ENCODE data around the gene MON2. TPM values are rescaled to one million over a fixed set of nuclear protein-coding genes. Genes with fewer than 3 reads are reported as not detected.

The MON2 gene
- total and polyA plus RNA-seq, 2 of the 8 experiments (the other 6 are each of a cell fraction or from before 2014, with no cell fraction given) = 3.8 to 21.8 TPM

DNA sequence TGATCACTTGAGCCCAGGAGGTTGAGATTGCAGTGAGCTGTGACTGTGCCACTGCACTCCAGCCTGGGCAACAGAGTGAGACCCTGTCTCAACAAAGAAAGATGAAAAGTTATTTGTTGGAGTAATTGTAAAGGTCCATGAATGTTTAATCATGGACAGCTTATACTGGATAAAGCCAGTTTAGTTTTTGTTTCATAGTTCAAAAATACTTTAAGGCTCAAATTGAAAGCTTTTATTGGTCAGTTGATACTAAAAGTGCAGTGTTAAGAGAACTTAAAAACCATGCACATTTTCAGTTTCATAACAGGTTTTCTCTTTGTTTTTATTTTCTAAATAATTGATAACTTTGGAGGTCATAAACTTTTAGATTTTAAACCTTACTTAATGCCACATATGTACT lies 108.4 kb downstream of the MON2 start:
- H4K91ac ChIP-seq (replicated peaks; ENCODE audit: insufficient read length, low read length) = no peak overlapping the region
- no peak overlapping the region for H3K56ac ChIP-seq (replicated peaks; ENCODE audit: insufficient read length, low read depth, low read length)
- H3K18ac ChIP-seq (ENCODE audit: extremely low read depth, low read length) = no peak overlapping the region
- H3K79me2 ChIP-seq (ENCODE audit: control insufficient read depth in 1 of 2, insufficient read depth in 2 of 2, low read length in 2 of 2) = no peaks in the 10 kb centered on the region
- H3K9me3 ChIP-seq (ENCODE audit: insufficient read depth in 2 of 2, low read depth in 1 of 2, low read length in 1 of 2) = no peaks in the 10 kb centered on the region
- H3K27ac ChIP-seq (ENCODE audit: low read depth, low read length) = no peak overlapping the region
- H3K36me3 ChIP-seq (ENCODE audit: control insufficient read depth in 2 of 4, insufficient read depth in 4 of 4, low read length in 3 of 4) = peaks cover 0 to 2% (median 0%) of the 10 kb centered on the region in 4 experiments; a peak in 1 of 8 replicates
- no peak for FAIRE-seq
- H3K79me1 ChIP-seq (ENCODE audit: low read depth, low read length) = no peaks in the 10 kb centered on the region
- H2BK12ac ChIP-seq (ENCODE audit: low read depth, low read length) = no peak overlapping the region
- no peak overlapping the region for H2BK20ac ChIP-seq (ENCODE audit: low read length)
- POLR2A ChIA-PET (ENCODE audit: partially characterized antibody) = no interaction called here
- no peak overlapping the region for H3K4me3 ChIP-seq (ENCODE audit: extremely low read depth in 1 of 4, insufficient read depth in 2 of 4, low read depth in 3 of 4, low read length in 4 of 4)
- H3K4ac ChIP-seq (replicated peaks; ENCODE audit: insufficient read length, low read depth, low read length) = no peak overlapping the region
- H3K23me2 ChIP-seq (ENCODE audit: low read depth, low read length) = no peaks in the 10 kb centered on the region
- CTCF ChIA-PET (ENCODE audit: partially characterized antibody) = interaction anchor here (0.6 to 2.1 kb wide), 7 partner anchors 8 to 238 kb away, joined by 3 to 11 read pairs (median 3); no protein-coding TSS in a partner anchor
- H2BK5ac ChIP-seq (ENCODE audit: low read depth, low read length) = no peak overlapping the region
- H4K5ac ChIP-seq (ENCODE audit: insufficient read length, low read depth, low read length) = no peak overlapping the region
- no peaks in the 10 kb centered on the region for H3K4me1 ChIP-seq (replicated peaks in 1 of 4; ENCODE audit: control insufficient read depth in 3 of 4, insufficient read depth in 4 of 4, low read length in 3 of 4)
- no peaks in the 10 kb centered on the region for H4K20me1 ChIP-seq (replicated peaks in 1 of 2; ENCODE audit: control insufficient read depth in 1 of 2, insufficient read depth in 2 of 2, low read length in 2 of 2)
- H3K4me2 ChIP-seq (ENCODE audit: insufficient read depth in 1 of 2, low read depth in 2 of 2, low read length in 2 of 2) = no peak overlapping the region
- H3K14ac ChIP-seq (ENCODE audit: insufficient read length) = no peak overlapping the region
- H4K8ac ChIP-seq (ENCODE audit: extremely low read depth, insufficient read depth, low read length) = no peak overlapping the region
- H2AFZ ChIP-seq (ENCODE audit: low read length) = no peak overlapping the region
- H3K9ac ChIP-seq (replicated peaks in 1 of 4; ENCODE audit: extremely low read depth in 1 of 4, low read depth in 3 of 4, low read length in 3 of 4) = no peak overlapping the region
- no peak overlapping the region for H2BK120ac ChIP-seq (replicated peaks; ENCODE audit: low read depth, low read length)
- no peak overlapping the region for H2BK15ac ChIP-seq (ENCODE audit: low read length)
- no peaks in the 10 kb centered on the region for H3K27me3 ChIP-seq (replicated peaks in 1 of 4; ENCODE audit: control insufficient read depth in 3 of 4, extremely low read depth in 1 of 4, insufficient read depth in 3 of 4, low read length in 3 of 4)
- no peak overlapping the region for H2AK5ac ChIP-seq (ENCODE audit: low read depth, low read length)
- H3K23ac ChIP-seq (ENCODE audit: insufficient read length) = no peak overlapping the region
- no peak for DNase-seq (ENCODE audit: low read depth in 1 of 2, low spot score in 2 of 2)
- TF ChIP-seq EZH2 (IDR thresholded peaks at IDR 0.05; ENCODE audit: low read depth, low read length, severe bottlenecking) (no peak), PHF8 (conservative IDR thresholded peaks at IDR 0.05; ENCODE audit: low read depth, low read length) (no peak), MAFK (IDR thresholded peaks at IDR 0.05; ENCODE audit: low read depth, low read length) (no peak), SAP30 (IDR thresholded peaks at IDR 0.05; ENCODE audit: insufficient read depth, insufficient replicate concordance, low read length) (no peak), EP300 (IDR thresholded peaks at IDR 0.05; ENCODE audit: borderline replicate concordance in 1 of 2, low read depth in 2 of 2, low read length in 2 of 2) (no peak), POLR2A (IDR thresholded peaks at IDR 0.05; ENCODE audit: control extremely low read depth in 1 of 2, low read depth in 2 of 2, low read length in 2 of 2) (no peak), ZNF274 (IDR thresholded peaks at IDR 0.05; ENCODE audit: borderline replicate concordance, extremely low read depth, low read length) (no peak), JUN (IDR thresholded peaks at IDR 0.05; ENCODE audit: low read depth, low read length) (no peak), CHD1 (IDR thresholded peaks at IDR 0.05; ENCODE audit: low read depth, low read length) (no peak), CREB1 (IDR thresholded peaks at IDR 0.05) (no peak), TAF1 (IDR thresholded peaks at IDR 0.05; ENCODE audit: low read depth, low read length) (no peak)
- TF ChIP-seq, protein P1, sequence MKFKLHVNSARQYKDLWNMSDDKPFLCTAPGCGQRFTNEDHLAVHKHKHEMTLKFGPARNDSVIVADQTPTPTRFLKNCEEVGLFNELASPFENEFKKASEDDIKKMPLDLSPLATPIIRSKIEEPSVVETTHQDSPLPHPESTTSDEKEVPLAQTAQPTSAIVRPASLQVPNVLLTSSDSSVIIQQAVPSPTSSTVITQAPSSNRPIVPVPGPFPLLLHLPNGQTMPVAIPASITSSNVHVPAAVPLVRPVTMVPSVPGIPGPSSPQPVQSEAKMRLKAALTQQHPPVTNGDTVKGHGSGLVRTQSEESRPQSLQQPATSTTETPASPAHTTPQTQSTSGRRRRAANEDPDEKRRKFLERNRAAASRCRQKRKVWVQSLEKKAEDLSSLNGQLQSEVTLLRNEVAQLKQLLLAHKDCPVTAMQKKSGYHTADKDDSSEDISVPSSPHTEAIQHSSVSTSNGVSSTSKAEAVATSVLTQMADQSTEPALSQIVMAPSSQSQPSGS (IDR thresholded peaks at IDR 0.05; ENCODE audit: low read length) = no peak
- TF ChIP-seq, protein P2, sequence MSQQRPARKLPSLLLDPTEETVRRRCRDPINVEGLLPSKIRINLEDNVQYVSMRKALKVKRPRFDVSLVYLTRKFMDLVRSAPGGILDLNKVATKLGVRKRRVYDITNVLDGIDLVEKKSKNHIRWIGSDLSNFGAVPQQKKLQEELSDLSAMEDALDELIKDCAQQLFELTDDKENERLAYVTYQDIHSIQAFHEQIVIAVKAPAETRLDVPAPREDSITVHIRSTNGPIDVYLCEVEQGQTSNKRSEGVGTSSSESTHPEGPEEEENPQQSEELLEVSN (IDR thresholded peaks at IDR 0.05) = no peak
